Astrocyte (in vitro differentiated cells and primary cell): ENCODE data around the gene OPCML. TPM values are rescaled to one million over a fixed set of nuclear protein-coding genes. Genes with fewer than 3 reads are reported as not detected.

Experiments used
- DNase-seq: peaks from one replicate; pipeline ENCODE4 v3.0.0-alpha.2; 2010; ENCODE audit warnings: low read depth
- FAIRE-seq: peaks from 2 replicates; lab custom pipeline; 2011; peaks lifted over from hg19 to GRCh38; lab: Jason Lieb, UNC
- H2AFZ ChIP-seq: 2 replicates; pipeline ENCODE4 v1.6.0; 2012; ENCODE audit warnings: low read depth, low read length, inconsistent platforms
- H3K27ac ChIP-seq: 2 replicates; pipeline ENCODE4 v1.5.1; 2011; ENCODE audit warnings: low read depth, low read length, inconsistent platforms
- H3K27me3 ChIP-seq: 2 replicates; pipeline ENCODE4 v1.6.0; 2011; ENCODE audit warnings: low read length, inconsistent platforms; ENCODE audit not compliant: insufficient read depth
- H3K36me3 ChIP-seq: 2 replicates; pipeline ENCODE4 v1.5.1; 2011; ENCODE audit warnings: low read length, inconsistent platforms; ENCODE audit not compliant: insufficient read depth
- H3K4me1 ChIP-seq: 2 replicates; pipeline ENCODE4 v1.5.1; 2011; ENCODE audit warnings: low read length, inconsistent platforms; ENCODE audit not compliant: insufficient read depth
- H3K4me2 ChIP-seq: 2 replicates; pipeline ENCODE4 v1.6.0; 2012; ENCODE audit warnings: low read length, inconsistent platforms
- H3K4me3 ChIP-seq: 2 replicates; pipeline ENCODE4 v1.5.1; 2011; ENCODE audit warnings: low read depth, mild to moderate bottlenecking, low read length, inconsistent platforms; ENCODE audit not compliant: insufficient read depth
- H3K79me2 ChIP-seq: 2 replicates; pipeline ENCODE4 v1.6.0; 2012; ENCODE audit warnings: mild to moderate bottlenecking, low read length, inconsistent platforms; ENCODE audit not compliant: insufficient read depth
- H3K9ac ChIP-seq: 2 replicates; pipeline ENCODE4 v1.6.0; 2012; ENCODE audit warnings: mild to moderate bottlenecking, low read length, inconsistent platforms
- H3K9me3 ChIP-seq: 2 replicates; pipeline ENCODE4 v1.5.1; 2012; ENCODE audit warnings: low read depth, mild to moderate bottlenecking, low read length, inconsistent platforms; ENCODE audit not compliant: insufficient read depth
- H4K20me1 ChIP-seq: 2 replicates; pipeline ENCODE4 v1.6.0; 2012; ENCODE audit warnings: low read length, inconsistent platforms; ENCODE audit not compliant: insufficient read depth
- H3K27ac Mint-ChIP-seq: one replicate; pipeline ENCODE4 v1.8.0; 2021; ENCODE audit warnings: mild to moderate bottlenecking, mixed read lengths; ENCODE audit not compliant: unreplicated experiment
- H3K27me3 Mint-ChIP-seq: one replicate; pipeline ENCODE4 v1.8.0; 2021; ENCODE audit warnings: low read depth, mixed read lengths; ENCODE audit not compliant: unreplicated experiment
- H3K36me3 Mint-ChIP-seq: one replicate; pipeline ENCODE4 v1.8.0; 2021; ENCODE audit warnings: low read depth, mixed read lengths; ENCODE audit not compliant: unreplicated experiment
- H3K4me1 Mint-ChIP-seq: one replicate; pipeline ENCODE4 v1.8.0; 2021; ENCODE audit warnings: low read depth, mixed read lengths; ENCODE audit not compliant: unreplicated experiment
- H3K4me3 Mint-ChIP-seq: one replicate; pipeline ENCODE4 v1.8.0; 2021; ENCODE audit warnings: mild to moderate bottlenecking, moderate library complexity, mixed read lengths; ENCODE audit not compliant: unreplicated experiment
- H3K9me3 Mint-ChIP-seq: one replicate; pipeline ENCODE4 v1.8.0; 2021; ENCODE audit warnings: mild to moderate bottlenecking, mixed read lengths; ENCODE audit not compliant: unreplicated experiment
- EZH2 ChIP-seq: IDR thresholded peaks from 2 replicates; pipeline ENCODE4 v1.6.1; 2012; ENCODE audit warnings: mild to moderate bottlenecking, low read length, inconsistent platforms; ENCODE audit not compliant: insufficient read depth
- total RNA-seq: library from RNA; stranded (reverse); gene quantifications from 2 replicates; pipeline ENCODE4 v1.2.1, GENCODE V29; 2021
- TF ChIP-seq, protein P1 (sequence below): IDR thresholded peaks from 2 replicates; pipeline ENCODE4 v1.5.1; 2011; ENCODE audit warnings: low read depth, mild to moderate bottlenecking, inconsistent platforms, low read length, moderate library complexity; ENCODE audit not compliant: insufficient read depth

Gene OPCML
- total RNA-seq, 1 donor from 2014 or later: 7.9 TPM

DNA sequence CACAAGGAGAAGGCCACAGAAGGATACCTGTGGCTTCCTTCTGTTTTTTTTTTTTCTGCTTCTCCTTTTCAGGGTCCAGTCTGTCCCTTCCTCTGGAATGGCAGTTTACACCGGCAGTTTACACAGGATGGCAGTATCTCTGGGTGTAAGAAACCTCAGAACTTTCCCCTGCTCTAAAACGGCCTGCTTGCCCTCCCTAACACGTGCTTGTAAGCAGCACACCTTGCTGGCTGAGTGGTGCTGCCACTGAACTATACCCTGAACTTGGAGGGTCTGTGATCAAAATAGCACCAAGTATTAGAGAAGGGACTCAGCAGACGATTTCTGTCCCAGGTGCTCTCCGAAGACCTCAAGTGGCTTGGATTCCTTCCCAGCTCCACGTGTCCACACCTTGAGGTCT is 904 bp upstream of the OPCML start:
- H4K20me1 ChIP-seq: no peaks in the 10 kb centered on the region
- H3K4me1 ChIP-seq: no peaks in the 10 kb centered on the region
- Mint-ChIP-seq H3K9me3 (peaks cover 2% of the 10 kb centered on the region), H3K36me3 (no peaks in the 10 kb centered on the region), H3K4me3 (no peak overlapping the region), H3K27me3 (peaks cover 67% of the 10 kb centered on the region), H3K4me1 (no peaks in the 10 kb centered on the region), H3K27ac (no peak overlapping the region)
- no peaks in the 10 kb centered on the region for H3K27me3 ChIP-seq
- no peak overlapping the region for H3K9ac ChIP-seq
- TF ChIP-seq EZH2: no peak
- TF ChIP-seq, protein P1, sequence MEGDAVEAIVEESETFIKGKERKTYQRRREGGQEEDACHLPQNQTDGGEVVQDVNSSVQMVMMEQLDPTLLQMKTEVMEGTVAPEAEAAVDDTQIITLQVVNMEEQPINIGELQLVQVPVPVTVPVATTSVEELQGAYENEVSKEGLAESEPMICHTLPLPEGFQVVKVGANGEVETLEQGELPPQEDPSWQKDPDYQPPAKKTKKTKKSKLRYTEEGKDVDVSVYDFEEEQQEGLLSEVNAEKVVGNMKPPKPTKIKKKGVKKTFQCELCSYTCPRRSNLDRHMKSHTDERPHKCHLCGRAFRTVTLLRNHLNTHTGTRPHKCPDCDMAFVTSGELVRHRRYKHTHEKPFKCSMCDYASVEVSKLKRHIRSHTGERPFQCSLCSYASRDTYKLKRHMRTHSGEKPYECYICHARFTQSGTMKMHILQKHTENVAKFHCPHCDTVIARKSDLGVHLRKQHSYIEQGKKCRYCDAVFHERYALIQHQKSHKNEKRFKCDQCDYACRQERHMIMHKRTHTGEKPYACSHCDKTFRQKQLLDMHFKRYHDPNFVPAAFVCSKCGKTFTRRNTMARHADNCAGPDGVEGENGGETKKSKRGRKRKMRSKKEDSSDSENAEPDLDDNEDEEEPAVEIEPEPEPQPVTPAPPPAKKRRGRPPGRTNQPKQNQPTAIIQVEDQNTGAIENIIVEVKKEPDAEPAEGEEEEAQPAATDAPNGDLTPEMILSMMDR: no peak
- H3K36me3 ChIP-seq: no peaks in the 10 kb centered on the region
- FAIRE-seq (no peak), DNase-seq (no peak)
- H3K79me2 ChIP-seq: no peaks in the 10 kb centered on the region
- H2AFZ ChIP-seq: no peak overlapping the region
- no peak overlapping the region for H3K4me2 ChIP-seq
- H3K4me3 ChIP-seq: no peak overlapping the region
- no peaks in the 10 kb centered on the region for H3K9me3 ChIP-seq
- no peak overlapping the region for H3K27ac ChIP-seq

DNA sequence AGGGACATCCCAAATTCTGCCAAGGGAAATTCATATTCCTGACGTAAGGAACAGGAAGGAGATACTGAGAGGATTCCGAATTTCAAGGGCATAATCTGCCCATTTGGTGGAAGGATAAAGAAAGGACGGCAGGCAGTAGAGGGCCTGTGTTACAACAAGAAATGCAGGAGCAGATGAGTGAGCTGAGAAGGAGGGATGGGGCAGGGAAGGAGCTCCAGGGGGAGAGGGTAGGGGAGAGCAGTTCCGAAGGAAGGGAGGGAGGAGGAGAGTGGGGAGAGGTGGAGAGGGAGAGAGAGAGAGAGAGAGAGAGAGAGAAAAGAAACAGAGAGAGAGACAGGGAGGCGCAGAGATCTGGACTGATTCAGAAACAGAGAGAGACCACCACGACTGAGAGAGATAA is 843 bp downstream of the OPCML start:
- no peak overlapping the region for H3K4me3 ChIP-seq
- H3K27ac ChIP-seq: no peak overlapping the region
- no peak for TF ChIP-seq EZH2
- TF ChIP-seq, protein P1: no peak
- no peaks in the 10 kb centered on the region for H3K27me3 ChIP-seq
- H3K9ac ChIP-seq: no peak overlapping the region
- H3K36me3 ChIP-seq: no peaks in the 10 kb centered on the region
- FAIRE-seq: no peak
- DNase-seq: no peak
- Mint-ChIP-seq H3K36me3 (no peaks in the 10 kb centered on the region), H3K9me3 (peaks cover 2% of the 10 kb centered on the region), H3K4me3 (peak overlapping the region; percentile 37), H3K4me1 (no peaks in the 10 kb centered on the region), H3K27me3 (peaks cover 75% of the 10 kb centered on the region), H3K27ac (no peak overlapping the region)
- H3K9me3 ChIP-seq: no peaks in the 10 kb centered on the region
- no peaks in the 10 kb centered on the region for H4K20me1 ChIP-seq
- H3K4me2 ChIP-seq: no peak overlapping the region
- no peaks in the 10 kb centered on the region for H3K4me1 ChIP-seq
- H2AFZ ChIP-seq: no peak overlapping the region
- H3K79me2 ChIP-seq: no peaks in the 10 kb centered on the region

DNA sequence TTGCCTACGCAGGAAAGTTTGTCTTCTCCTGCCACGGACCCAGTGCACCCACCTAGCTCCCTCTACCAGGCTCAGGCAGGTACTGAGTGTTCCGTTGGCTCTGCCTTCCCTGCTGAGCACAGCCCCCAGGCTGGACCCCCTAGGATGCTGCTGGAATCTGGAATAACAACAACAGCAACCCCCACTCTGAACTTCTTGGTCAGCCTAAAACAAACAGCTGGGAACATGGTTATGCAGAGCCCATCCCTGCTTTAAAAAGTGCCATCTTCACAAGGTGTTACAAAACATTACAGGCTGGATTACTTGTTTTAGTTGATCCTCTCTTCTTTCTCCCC is 1.8 kb downstream of the OPCML start:
- H3K4me3 ChIP-seq: no peak overlapping the region
- Mint-ChIP-seq H3K9me3 (peaks cover 2% of the 10 kb centered on the region), H3K4me3 (no peak overlapping the region), H3K4me1 (no peaks in the 10 kb centered on the region), H3K36me3 (peaks cover 2% of the 10 kb centered on the region), H3K27ac (no peak overlapping the region), H3K27me3 (peaks cover 83% of the 10 kb centered on the region)
- no peak for TF ChIP-seq EZH2
- TF ChIP-seq, protein P1: no peak
- H3K27ac ChIP-seq: no peak overlapping the region
- no peaks in the 10 kb centered on the region for H3K4me1 ChIP-seq
- no peaks in the 10 kb centered on the region for H4K20me1 ChIP-seq
- no peak overlapping the region for H2AFZ ChIP-seq
- no peaks in the 10 kb centered on the region for H3K27me3 ChIP-seq
- H3K79me2 ChIP-seq: no peaks in the 10 kb centered on the region
- no peak overlapping the region for H3K9ac ChIP-seq
- H3K4me2 ChIP-seq: no peak overlapping the region
- DNase-seq: no peak
- H3K9me3 ChIP-seq: no peaks in the 10 kb centered on the region
- no peaks in the 10 kb centered on the region for H3K36me3 ChIP-seq
- no peak for FAIRE-seq
